HepG2 (cell line): ENCODE results near the gene VBP1.

Experiments used
- CEBPG ChIP-seq: IDR thresholded peaks from 2 replicates; pipeline ENCODE4 v1.6.1; 2016
- CTCF ChIP-seq: sonication (generic); formaldehyde crosslinking; IDR thresholded peaks from 2 replicates; pipeline ENCODE4 v1.5.0; 2020; ENCODE audit warnings: mild to moderate bottlenecking, missing genetic modification reagents, moderate library complexity
- DZIP1 ChIP-seq: sonication (generic); formaldehyde crosslinking; IDR thresholded peaks from 2 replicates; pipeline ENCODE4 v1.5.0; 2020; ENCODE audit warnings: mild to moderate bottlenecking, missing genetic modification reagents
- MTA1 ChIP-seq: sonication (generic); formaldehyde crosslinking; IDR thresholded peaks from 2 replicates; pipeline ENCODE4 v1.4.0; 2020; ENCODE audit warnings: missing genetic modification reagents, mild to moderate bottlenecking, borderline replicate concordance
- PAWR ChIP-seq: sonication (generic); formaldehyde crosslinking; IDR thresholded peaks from 2 replicates; pipeline ENCODE4 v1.4.0; 2020; ENCODE audit warnings: missing genetic modification reagents, mild to moderate bottlenecking, borderline replicate concordance
- PHB2 ChIP-seq: fragments of 450-650 bp; IDR thresholded peaks from 2 replicates; pipeline ENCODE4 v1.6.1; 2018; ENCODE audit not compliant: partially characterized antibody
- SP2 ChIP-seq: sonication (generic); formaldehyde crosslinking; IDR thresholded peaks from 2 replicates; pipeline ENCODE4 v1.5.1; 2020; ENCODE audit warnings: mild to moderate bottlenecking, missing genetic modification reagents
- SRSF9 ChIP-seq: fragments of 200-400 bp; formaldehyde crosslinking; IDR thresholded peaks from 2 replicates; pipeline ENCODE4 v1.6.1; 2018; ENCODE audit warnings: borderline replicate concordance, mild to moderate bottlenecking, low read depth, low read length; ENCODE audit not compliant: insufficient read depth, poor library complexity, severe bottlenecking
- ZHX1 ChIP-seq: sonication (generic); formaldehyde crosslinking; IDR thresholded peaks from 2 replicates; pipeline ENCODE4 v1.8.1; 2022; ENCODE audit warnings: low read depth, mild to moderate bottlenecking, missing genetic modification reagents
- ZNF329 ChIP-seq: sonication (generic); formaldehyde crosslinking; IDR thresholded peaks from 2 replicates; pipeline ENCODE4 v1.9.0; 2021; ENCODE audit warnings: low read depth, mild to moderate bottlenecking, missing genetic modification reagents
- ZZZ3 ChIP-seq: sonication (generic); formaldehyde crosslinking; IDR thresholded peaks from 2 replicates; pipeline ENCODE4 v1.4.0; 2020; ENCODE audit warnings: missing genetic modification reagents, mild to moderate bottlenecking, borderline replicate concordance

GRCh38 chrX:155242300-155242699, 26.0 kb downstream of the VBP1 start:
- TF ChIP-seq ZHX1 (CRISPR knock-in tag) (no peak), ZZZ3 (CRISPR knock-in tag) (no peak), SP2 (no peak), PAWR (CRISPR knock-in tag) (no peak), MTA1 (CRISPR knock-in tag) (no peak), SRSF9 (no peak), CEBPG (CRISPR knock-in tag) (no peak), CTCF (no peak), DZIP1 (CRISPR knock-in tag) (no peak), ZNF329 (CRISPR knock-in tag) (no peak), PHB2 (no peak)
